ENCODE results near the gene GRIK3.

GRIK3 gene

DNA sequence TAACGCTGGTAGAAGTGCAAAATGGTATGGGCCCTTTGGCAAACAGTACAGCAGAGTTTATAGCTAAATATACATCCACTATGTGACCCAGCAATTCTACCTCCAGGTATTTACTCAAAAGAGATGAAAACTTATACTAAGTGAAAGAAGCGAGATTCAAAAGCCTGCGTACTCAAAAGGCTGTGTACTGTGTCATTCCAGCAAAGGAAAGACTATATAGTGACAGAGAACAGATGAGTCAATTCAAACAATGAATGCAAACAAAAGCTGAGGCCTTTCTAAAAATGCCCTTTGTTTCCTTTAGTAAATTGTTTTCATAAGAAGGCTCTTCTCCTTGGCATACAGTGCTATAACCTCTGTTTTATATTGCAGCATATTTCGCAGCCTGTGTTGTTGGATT lies 282.8 kb downstream of the GRIK3 start:
- Histone ChIP-seq H3K36me3 (ENCODE audit: control insufficient read depth, insufficient read depth, low read length, severe bottlenecking) (no peaks in the 10 kb centered on the region), H3K27me3 (replicated peaks; ENCODE audit: control insufficient read depth, insufficient read depth, low read length) (peaks cover 3% of the 10 kb centered on the region), H3K4me1 (ENCODE audit: control insufficient read depth, insufficient read depth, low read length) (no peaks in the 10 kb centered on the region), H3K9ac (ENCODE audit: low read length) (no peak overlapping the region), H3K9me3 (ENCODE audit: control insufficient read depth, low read length) (no peaks in the 10 kb centered on the region), H3K4me3 (ENCODE audit: low read length) (no peak overlapping the region)
- DNase-seq (ENCODE audit: low read depth) = no peak

DNA sequence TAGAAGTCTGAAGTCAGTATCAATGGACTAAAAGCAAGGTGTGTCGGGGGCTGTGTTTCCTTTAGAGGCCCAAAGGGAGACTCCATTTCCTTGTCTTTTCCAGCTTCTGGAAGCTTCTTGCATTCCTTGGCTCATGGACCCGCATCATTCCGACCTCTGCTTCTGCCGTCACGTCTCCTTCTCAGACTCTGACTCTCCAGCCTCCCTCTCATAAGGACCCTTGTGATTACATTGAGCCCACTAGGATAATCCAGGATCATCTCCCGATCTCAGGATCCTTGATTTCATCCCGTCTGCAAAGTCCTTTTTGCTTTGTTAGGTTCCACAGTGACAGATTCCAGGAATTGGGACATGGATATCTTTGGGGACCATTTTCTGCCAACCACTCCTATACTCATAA lies 285.8 kb downstream of the GRIK3 start:
- Histone ChIP-seq H3K4me1 (ENCODE audit: control insufficient read depth, insufficient read depth, low read length) (no peaks in the 10 kb centered on the region), H3K36me3 (ENCODE audit: control insufficient read depth, insufficient read depth, low read length, severe bottlenecking) (no peaks in the 10 kb centered on the region), H3K9ac (ENCODE audit: low read length) (no peak overlapping the region), H3K27me3 (replicated peaks; ENCODE audit: control insufficient read depth, insufficient read depth, low read length) (no peaks in the 10 kb centered on the region), H3K9me3 (ENCODE audit: control insufficient read depth, low read length) (no peaks in the 10 kb centered on the region), H3K4me3 (ENCODE audit: low read length) (no peak overlapping the region)
- no peak for DNase-seq (ENCODE audit: low read depth)

Measured in adipocyte (in vitro differentiated cells).